GM10248 (cell line): ENCODE data around the gene APBA1.

Experiments used
- CTCF ChIA-PET: fragments of 300-600 bp; sonication (Branson Sonifier 250); formaldehyde crosslinking; extraction: SDS; loops from one replicate; lab custom pipeline; 2021; ENCODE audit warnings: antibody characterized with exemption; lab: Yijun Ruan, JAX
- POLR2A ChIA-PET: fragments of 350-650 bp; sonication (Branson Sonifier 250); formaldehyde crosslinking; extraction: SDS; loops from one replicate; lab custom pipeline; 2020; ENCODE audit warnings: antibody characterized with exemption; lab: Yijun Ruan, JAX
- DNase-seq: peaks from one replicate; pipeline ENCODE4 v3.0.0; 2012; ENCODE audit errors: extremely low spot score
- CTCF ChIP-seq: IDR thresholded peaks from 2 replicates; pipeline ENCODE4 v1.5.1; 2012; ENCODE audit warnings: mild to moderate bottlenecking, low read depth; ENCODE audit errors: extremely low read depth, missing control alignments, control extremely low read depth

The APBA1 gene

GRCh38 chr9:69589156-69589555 is 83.0 kb downstream of the APBA1 start:
- TF ChIP-seq CTCF, result no peak
- no peak for DNase-seq
- POLR2A ChIA-PET, result no interaction called here
- CTCF ChIA-PET, result interaction anchor here (1.2 to 3.6 kb wide), 2 partner anchors 11 to 84 kb away, joined by 4 to 13 read pairs; no protein-coding TSS in a partner anchor

GRCh38 chr9:69585571-69585970 is 86.6 kb downstream of the APBA1 start:
- POLR2A ChIA-PET, result no interaction called here
- CTCF ChIA-PET, result no interaction called here
- no peak for TF ChIP-seq CTCF
- DNase-seq, result no peak

- DNase-seq, result no peak
- ChIA-PET POLR2A (no interaction called here), CTCF (no interaction called here)
- TF ChIP-seq CTCF, result no peak
These were observed 87.4 kb downstream of the APBA1 start for GRCh38 chr9:69584759-69585158.

- DNase-seq, result no peak
- ChIA-PET POLR2A (no interaction called here), CTCF (interaction anchor here (1.0 kb wide), 1 partner anchor 90 kb away, joined by 3 read pairs; no protein-coding TSS in a partner anchor)
- no peak for TF ChIP-seq CTCF
These were observed 88.4 kb downstream of the APBA1 start for GRCh38 chr9:69583645-69584234.

GRCh38 chr9:69582544-69583297 is 89.5 kb downstream of the APBA1 start:
- ChIA-PET POLR2A (no interaction called here), CTCF (interaction anchor here (1.0 kb wide), 1 partner anchor 91 kb away, joined by 3 read pairs; no protein-coding TSS in a partner anchor)
- DNase-seq, result no peak
- no peak for TF ChIP-seq CTCF

GRCh38 chr9:69582018-69582417 is 90.2 kb downstream of the APBA1 start:
- no peak for TF ChIP-seq CTCF
- CTCF ChIA-PET, result no interaction called here
- no peak for DNase-seq
- POLR2A ChIA-PET, result no interaction called here
